Left ventricle myocardium inferior (tissue), 1 donor: ENCODE data around the gene ACOXL. TPM values are rescaled to one million over a fixed set of nuclear protein-coding genes. Genes with fewer than 3 reads are reported as not detected.

Experiments used
- DNase-seq: peaks from one replicate; pipeline ENCODE4 v3.0.0-alpha.2; 2020
- H3K27ac ChIP-seq: fragments of 200-600 bp; replicated peaks from 2 replicates; pipeline ENCODE4 v1.8.0; 2021
- H3K27me3 ChIP-seq: fragments of 200-600 bp; 2 replicates; pipeline ENCODE4 v1.8.0; 2021; ENCODE audit warnings: low read depth
- H3K36me3 ChIP-seq: fragments of 200-600 bp; 2 replicates; pipeline ENCODE4 v1.8.0; 2021
- H3K4me1 ChIP-seq: fragments of 200-600 bp; 2 replicates; pipeline ENCODE4 v1.8.0; 2021
- H3K4me3 ChIP-seq: fragments of 200-600 bp; 2 replicates; pipeline ENCODE4 v1.8.0; 2021; ENCODE audit warnings: mild to moderate bottlenecking, moderate library complexity
- H3K9me3 ChIP-seq: fragments of 200-600 bp; replicated peaks from 2 replicates; pipeline ENCODE4 v1.8.0; 2021
- intact Hi-C: fragments of 100-400 bp; cut with micrococcal nuclease; formaldehyde crosslinking; loops from one replicate; pipeline ENCODE4 v1.11.0; 2022
- total RNA-seq: library from RNA; stranded (reverse); fragmentation: NEBNext Ultra II Directional; extraction: Animal tissue kit (Norgen Biotek cat#: 25700); gene quantifications from one replicate; pipeline ENCODE4 v1.2.1, GENCODE V29; 2021
- TF ChIP-seq, protein P1 (sequence below): fragments of 200-600 bp; IDR thresholded peaks from 2 replicates; pipeline ENCODE4 v1.8.0; 2021; ENCODE audit warnings: antibody characterized with exemption, mild to moderate bottlenecking, borderline replicate concordance
- donor health status: DM: no; HTN: yes; CAD: no; lungs with severe emphysema.

Gene ACOXL
- total RNA-seq, 1 donor from 2014 or later: not detected

DNA sequence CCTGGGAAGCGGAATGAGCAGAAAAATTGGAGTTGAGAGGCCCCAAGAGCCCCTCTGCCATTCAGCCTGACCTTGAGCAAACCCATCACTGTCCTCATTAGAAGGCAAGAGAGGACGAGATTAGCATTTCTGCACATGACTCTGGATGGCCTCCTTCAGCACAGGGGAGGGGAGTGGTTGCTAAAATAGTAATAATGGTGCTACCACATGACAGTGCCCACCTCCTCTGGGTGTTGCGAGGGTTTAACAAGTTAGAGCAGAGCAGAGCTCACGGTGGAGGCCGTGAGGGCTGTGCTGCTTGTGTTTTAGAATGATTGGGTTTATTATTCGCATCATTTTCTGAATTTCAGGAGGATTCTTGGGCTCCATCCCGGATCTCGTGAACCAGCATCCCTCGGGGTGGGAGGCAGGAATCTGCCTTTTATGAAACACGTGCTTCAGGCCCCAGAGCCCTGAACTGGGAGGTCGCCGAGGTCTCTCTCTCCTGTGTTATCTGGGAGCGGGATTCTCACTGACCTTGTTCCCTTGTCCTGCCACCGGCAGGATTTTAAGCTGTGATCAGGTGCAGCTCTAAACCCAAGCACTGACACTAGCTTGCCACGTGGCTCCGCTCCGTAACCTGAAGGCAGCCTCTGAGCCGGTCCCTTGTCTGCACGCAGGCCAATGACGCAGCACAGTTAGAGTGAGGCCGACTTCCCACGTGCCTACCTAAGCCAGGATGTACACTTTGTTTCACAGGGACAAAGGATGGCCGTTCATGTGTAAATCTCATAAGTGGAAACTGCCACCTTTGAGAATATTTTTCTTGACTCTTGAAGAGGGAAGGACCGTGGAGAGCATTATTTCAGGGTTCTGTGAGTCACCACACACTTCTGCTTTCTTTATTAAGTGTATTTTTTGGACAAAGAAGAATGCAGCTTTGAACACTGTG is 142.3 kb downstream of the ACOXL start:
- no peak for DNase-seq
- Histone ChIP-seq H3K4me3 (no peak overlapping the region), H3K27ac (no peak overlapping the region), H3K36me3 (no peaks in the 10 kb centered on the region), H3K9me3 (peaks cover 8% of the 10 kb centered on the region), H3K4me1 (no peaks in the 10 kb centered on the region), H3K27me3 (peaks cover 22% of the 10 kb centered on the region)
- TF ChIP-seq, protein P1, sequence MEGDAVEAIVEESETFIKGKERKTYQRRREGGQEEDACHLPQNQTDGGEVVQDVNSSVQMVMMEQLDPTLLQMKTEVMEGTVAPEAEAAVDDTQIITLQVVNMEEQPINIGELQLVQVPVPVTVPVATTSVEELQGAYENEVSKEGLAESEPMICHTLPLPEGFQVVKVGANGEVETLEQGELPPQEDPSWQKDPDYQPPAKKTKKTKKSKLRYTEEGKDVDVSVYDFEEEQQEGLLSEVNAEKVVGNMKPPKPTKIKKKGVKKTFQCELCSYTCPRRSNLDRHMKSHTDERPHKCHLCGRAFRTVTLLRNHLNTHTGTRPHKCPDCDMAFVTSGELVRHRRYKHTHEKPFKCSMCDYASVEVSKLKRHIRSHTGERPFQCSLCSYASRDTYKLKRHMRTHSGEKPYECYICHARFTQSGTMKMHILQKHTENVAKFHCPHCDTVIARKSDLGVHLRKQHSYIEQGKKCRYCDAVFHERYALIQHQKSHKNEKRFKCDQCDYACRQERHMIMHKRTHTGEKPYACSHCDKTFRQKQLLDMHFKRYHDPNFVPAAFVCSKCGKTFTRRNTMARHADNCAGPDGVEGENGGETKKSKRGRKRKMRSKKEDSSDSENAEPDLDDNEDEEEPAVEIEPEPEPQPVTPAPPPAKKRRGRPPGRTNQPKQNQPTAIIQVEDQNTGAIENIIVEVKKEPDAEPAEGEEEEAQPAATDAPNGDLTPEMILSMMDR: no peak
- intact Hi-C loops: no loop called here

DNA sequence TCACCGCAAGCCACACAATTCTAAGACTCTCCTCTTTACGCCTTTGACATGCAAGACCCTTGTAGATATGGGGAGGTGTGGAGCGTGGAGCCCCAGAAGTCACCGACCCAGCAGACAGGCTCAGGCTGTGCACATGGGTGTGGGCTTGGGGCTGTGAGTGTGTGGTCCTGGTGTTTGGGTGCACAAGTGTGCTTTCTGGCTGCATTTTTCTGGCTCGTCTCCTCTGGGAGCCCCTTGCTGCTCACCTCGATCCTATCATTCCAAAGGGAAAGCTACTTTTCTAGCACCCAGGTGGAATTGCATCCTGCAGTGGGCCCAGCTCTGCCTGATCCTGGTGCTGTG is 143.0 kb downstream of the ACOXL start:
- Histone ChIP-seq H3K36me3 (no peaks in the 10 kb centered on the region), H3K9me3 (peaks cover 8% of the 10 kb centered on the region), H3K4me3 (no peak overlapping the region), H3K4me1 (no peaks in the 10 kb centered on the region), H3K27ac (no peak overlapping the region), H3K27me3 (peaks cover 20% of the 10 kb centered on the region)
- intact Hi-C loops: no loop called here
- TF ChIP-seq, protein P1: no peak
- DNase-seq: no peak

DNA sequence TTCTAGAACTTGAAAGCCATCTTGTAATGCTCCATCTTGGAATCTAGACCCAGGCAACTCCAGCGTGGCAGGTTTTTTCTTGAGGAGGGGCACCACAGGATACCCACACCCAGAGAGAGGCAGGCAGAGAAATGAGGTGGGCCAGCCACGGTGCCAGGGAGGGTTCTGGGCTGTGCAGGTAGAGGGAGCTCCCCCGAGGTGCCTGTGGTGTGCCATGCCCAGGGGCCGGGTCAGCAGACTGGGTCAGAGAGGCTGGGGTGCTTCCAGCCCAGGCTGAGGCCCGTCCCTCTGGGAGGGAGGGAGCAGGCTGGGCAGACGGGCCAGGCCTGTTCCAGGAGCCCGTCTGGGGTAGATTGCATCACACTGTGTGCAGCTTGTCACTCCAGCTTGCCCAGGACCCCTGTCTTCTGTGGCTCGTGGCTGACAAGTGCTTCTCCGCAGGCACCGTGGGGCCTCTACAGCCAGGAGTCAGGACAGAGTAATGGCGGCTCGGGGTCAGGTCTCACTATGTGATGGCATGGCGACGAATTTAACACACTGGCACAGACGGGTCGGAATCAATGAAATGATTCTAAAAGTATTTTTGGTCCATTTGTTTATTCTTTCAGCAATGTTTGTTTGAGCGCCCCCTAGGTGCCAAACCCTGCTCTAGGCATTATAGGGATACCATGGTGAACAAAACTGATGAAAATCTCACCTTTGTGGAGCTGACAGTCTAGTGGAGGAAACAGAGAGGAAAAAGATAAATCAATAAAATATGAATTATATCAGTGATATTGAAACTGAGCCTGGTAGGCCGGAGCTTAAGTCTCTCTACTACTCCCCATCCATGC is 144.0 kb downstream of the ACOXL start:
- peaks cover 8% of the 10 kb centered on the region for H3K9me3 ChIP-seq
- intact Hi-C loops: no loop called here
- H3K4me3 ChIP-seq: no peak overlapping the region
- peaks cover 20% of the 10 kb centered on the region for H3K27me3 ChIP-seq
- H3K36me3 ChIP-seq: no peaks in the 10 kb centered on the region
- TF ChIP-seq, protein P1: no peak
- H3K4me1 ChIP-seq: no peaks in the 10 kb centered on the region
- H3K27ac ChIP-seq: no peak overlapping the region
- DNase-seq: no peak

DNA sequence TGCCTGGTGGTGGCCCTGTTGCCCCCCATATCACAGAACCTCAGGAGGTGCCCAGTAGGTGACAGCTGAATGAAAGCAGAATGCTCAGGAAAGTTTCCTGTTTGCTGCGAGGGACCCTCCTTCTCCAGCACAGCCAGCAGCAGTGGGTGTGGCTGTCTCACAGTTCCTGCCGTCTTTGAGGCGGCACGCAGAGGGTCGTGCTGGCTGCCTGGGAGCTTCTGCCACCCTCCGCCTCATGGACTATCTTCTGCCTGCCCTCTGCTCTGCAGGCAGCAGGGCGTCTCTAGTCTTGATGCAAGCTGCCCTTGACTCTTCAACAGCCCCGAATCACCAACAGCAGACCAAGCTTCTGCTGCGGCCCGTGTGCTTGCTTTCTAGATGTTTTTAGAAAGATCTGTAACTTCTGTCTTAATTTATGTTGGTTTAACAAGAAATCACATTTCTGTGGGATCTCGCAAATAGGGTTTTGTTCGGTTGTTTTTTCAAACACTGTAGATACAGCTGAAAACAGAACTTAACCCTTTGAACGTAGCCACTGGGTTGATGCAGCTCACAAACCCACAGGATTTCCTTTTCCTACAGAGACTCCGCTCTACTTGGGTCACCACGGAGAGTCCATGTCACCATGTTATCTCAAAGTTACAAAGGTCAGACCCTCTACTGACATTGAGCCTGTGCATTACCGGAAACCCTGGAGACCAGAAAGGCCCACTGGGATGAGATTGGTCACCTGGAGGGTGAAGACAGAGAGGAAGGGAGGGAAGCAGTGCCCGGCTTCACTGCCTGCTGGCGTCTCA is 144.9 kb downstream of the ACOXL start:
- Histone ChIP-seq H3K27ac (no peak overlapping the region), H3K4me1 (no peaks in the 10 kb centered on the region), H3K4me3 (no peak overlapping the region), H3K9me3 (peaks cover 8% of the 10 kb centered on the region), H3K27me3 (peaks cover 20% of the 10 kb centered on the region), H3K36me3 (no peaks in the 10 kb centered on the region)
- intact Hi-C loops: no loop called here
- TF ChIP-seq, protein P1: no peak
- DNase-seq: no peak

DNA sequence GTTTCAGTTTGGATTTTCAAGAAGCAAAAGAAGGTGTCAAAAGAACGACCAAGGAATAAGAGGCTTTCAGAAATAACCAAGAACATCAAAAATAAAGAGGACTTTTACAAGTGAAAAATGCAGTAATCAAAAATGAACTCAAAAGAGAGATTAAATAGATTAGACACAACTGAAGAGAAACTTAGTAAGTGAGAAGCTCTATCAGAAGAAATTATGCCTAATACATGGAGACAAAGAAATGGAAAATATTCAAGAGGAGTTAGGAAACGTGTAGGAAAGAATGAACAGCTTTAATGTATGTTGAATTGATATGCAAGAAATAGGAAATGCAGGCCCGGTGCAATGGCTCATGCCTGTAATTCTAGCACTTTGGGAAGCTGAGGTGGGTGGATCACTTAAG is 145.8 kb downstream of the ACOXL start:
- Histone ChIP-seq H3K4me1 (no peaks in the 10 kb centered on the region), H3K27ac (no peak overlapping the region), H3K9me3 (peaks cover 8% of the 10 kb centered on the region), H3K36me3 (no peaks in the 10 kb centered on the region), H3K27me3 (peaks cover 28% of the 10 kb centered on the region), H3K4me3 (no peak overlapping the region)
- intact Hi-C loops: no loop called here
- TF ChIP-seq, protein P1: no peak
- no peak for DNase-seq
